HPDE6-E6E7 (cell line): ENCODE measurements around the gene FBLN7.
A peak's percentile ranks its signal among the peaks of the same experiment; 100 is the strongest.
"Not testable (repeated sequence)": the region's sequence is repeated elsewhere in the genome, so short reads cannot be mapped to it uniquely, and the experiment has no call there.

ENCODE experiments used
- DNase-seq: peaks from one replicate; pipeline ENCODE4 v3.0.0; 2011; ENCODE audit warnings: missing footprints; ENCODE audit errors: extremely low spot score

FBLN7 gene

GRCh38 chr2:112184121-112184520 is 45.9 kb downstream of the FBLN7 start:
- no peak for DNase-seq

GRCh38 chr2:112185131-112185530 is 46.9 kb downstream of the FBLN7 start:
- DNase-seq, result no peak

GRCh38 chr2:112187046-112187715 is 49.0 kb downstream of the FBLN7 start:
- no peak for DNase-seq

GRCh38 chr2:112187805-112188596 is 49.8 kb downstream of the FBLN7 start:
- peak; percentile 63 for DNase-seq

GRCh38 chr2:112189001-112189556 is 50.9 kb downstream of the FBLN7 start:
- no peak for DNase-seq

- no peak for DNase-seq
These were observed 55.8 kb downstream of the FBLN7 start for GRCh38 chr2:112194028-112194427.

DNA sequence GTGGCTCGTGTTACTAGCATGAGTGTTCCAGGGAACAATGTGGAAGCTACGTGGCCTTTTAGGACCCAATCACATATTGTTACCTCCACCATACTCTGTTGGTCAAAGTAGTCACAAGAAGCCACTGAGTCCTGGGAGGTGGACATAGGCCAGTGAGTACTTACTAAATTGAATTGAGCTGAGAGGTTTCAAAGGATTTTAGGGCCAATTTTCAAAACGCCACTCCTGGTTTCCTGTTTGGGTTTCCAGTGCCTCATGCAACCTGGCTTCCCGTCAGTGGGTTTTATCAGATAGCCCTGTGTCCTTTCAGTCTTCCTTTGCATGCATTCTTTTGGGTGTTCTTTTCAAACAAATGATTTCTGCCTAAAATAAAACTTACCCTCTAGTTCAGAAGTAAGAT is 56.3 kb downstream of the FBLN7 start:
- no peak for DNase-seq

GRCh38 chr2:112195167-112195766 is 57.1 kb downstream of the FBLN7 start:
- DNase-seq, result no peak

DNA sequence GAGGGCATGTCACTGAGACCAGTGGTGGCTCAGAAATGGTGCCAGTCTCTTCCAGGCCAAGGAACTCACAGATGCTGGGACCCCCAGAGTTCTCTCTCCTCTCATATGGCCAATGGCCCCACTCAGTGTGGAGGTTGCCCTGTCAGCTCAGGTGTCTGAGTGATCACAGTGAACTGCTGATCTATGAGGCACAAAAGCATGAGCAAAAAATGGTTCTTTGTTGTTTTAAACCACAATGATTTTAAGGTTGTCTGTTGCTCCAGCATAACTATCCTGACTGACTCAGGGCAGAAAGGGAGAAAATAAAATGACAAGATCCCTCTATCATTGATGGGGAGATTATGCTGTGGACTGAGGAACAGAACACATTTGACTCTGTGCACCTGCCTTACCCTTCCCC is 57.8 kb downstream of the FBLN7 start:
- no peak for DNase-seq

- DNase-seq, result no peak
These were observed 59.7 kb downstream of the FBLN7 start for GRCh38 chr2:112197868-112198267.

GRCh38 chr2:112198780-112199179 is 60.6 kb downstream of the FBLN7 start:
- no peak for DNase-seq

DNA sequence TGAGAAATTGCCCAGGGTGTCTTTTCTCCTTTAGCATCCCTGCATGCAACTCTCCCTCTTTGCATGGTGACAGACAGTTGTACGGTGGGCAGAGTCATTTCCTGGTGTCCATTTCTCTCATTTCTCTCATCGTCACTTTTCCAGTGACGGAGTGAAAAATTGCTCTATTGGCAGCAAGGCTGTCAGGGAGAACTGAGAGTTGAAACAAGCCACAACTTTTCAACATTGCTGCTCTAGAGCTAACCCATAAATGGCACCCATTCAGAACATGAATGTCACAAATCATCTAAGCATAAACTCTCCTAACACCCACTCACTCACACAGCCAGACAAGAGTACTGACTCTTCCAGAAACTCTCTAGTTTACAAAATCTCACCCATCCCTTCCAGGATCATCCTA is 61.0 kb downstream of the FBLN7 start:
- no peak for DNase-seq

DNA sequence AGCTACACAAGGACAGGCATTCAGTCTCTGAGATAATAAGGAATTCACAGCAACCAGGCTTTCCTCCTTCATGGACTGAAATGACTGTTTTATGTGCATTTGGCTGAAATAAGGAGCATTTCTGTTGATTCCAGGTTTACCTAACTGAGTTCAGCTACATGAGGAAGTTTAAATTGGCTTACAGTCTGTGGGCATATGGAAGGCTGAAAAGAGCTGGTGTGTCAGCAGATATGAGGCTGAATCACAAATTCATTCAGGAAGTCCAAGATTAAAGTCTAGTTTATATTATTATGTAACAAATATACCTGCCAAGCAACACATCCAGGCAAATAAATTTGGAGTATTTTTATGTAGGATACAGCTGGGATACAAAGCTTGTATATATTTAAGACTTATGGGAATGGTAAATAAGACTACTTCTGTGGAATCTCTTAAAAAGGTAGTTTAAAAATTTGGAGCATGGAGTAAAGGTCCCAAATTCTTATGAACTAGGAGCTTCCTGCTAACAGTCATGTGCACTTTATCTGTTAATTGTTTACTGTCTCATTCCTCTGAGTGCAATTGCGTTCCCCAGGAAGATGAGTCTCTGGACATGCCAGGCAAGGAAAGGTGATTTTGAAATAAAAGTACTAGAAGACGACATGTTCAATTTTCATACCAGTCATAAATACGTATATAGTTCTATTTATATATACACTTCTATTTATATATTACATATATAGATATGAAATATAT is 63.7 kb downstream of the FBLN7 start:
- DNase-seq, result no peak

GRCh38 chr2:112204411-112204810 is 66.2 kb downstream of the FBLN7 start:
- no peak for DNase-seq

DNA sequence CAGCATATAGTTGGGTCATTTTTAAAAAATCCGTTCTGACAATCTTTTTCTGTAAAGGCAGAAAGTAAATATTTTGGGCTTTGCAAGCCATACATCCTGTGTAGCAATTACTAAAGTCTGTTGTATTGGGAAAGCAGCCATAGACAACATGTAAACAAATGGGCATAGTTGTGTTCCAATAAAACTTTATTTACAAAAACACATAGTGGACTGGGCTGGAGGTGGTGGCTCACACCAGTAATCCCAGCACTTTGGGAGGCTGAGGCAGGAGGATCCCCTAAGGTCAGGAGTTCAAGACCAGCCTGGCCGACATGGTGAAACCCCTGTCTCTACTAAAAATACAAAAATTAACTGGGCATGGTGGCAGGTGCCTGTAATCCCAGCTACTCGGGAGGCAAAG is 69.7 kb downstream of the FBLN7 start:
- DNase-seq, result not testable (repeated sequence)

GRCh38 chr2:112216167-112216566 is 78.0 kb downstream of the FBLN7 start:
- no peak for DNase-seq

DNA sequence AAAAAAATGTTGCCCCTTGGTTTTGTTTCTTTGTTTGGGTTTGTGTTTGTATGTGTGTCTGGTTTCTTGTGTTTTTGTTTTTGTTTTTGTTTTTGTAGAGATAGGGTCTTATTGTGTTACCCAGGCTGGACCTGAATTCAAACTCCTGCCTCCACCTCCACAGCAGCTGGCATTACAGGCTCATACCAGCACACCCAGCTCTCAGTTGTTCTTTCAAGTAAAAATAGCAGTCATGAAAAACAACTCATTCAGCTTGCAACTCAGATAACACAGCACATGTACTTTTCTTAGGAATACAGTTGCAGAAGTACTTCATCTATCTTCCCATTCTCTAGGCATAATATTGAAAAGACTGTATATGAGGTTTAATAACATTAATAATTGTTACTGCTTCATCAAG is 79.7 kb downstream of the FBLN7 start:
- DNase-seq, result no peak

DNA sequence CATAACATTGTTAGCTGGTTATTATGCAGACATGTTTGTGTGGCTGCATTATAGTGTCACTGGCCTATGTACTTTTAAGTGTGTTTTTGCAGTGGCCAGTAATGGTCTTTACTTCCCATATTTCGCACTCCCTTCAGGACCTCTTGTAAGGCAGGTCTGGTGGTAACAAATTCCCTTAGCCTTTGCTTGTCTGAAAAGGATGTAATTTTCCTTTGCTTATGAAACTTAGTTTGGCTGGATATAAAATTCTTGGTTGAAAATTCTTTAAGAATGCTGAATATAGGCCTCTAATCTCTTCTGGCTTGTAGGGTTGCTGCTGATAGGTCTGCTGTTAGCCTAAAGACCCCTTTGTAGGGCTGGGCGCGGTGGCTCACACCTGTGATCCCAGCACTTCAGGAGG is 82.0 kb downstream of the FBLN7 start:
- DNase-seq, result no peak

DNA sequence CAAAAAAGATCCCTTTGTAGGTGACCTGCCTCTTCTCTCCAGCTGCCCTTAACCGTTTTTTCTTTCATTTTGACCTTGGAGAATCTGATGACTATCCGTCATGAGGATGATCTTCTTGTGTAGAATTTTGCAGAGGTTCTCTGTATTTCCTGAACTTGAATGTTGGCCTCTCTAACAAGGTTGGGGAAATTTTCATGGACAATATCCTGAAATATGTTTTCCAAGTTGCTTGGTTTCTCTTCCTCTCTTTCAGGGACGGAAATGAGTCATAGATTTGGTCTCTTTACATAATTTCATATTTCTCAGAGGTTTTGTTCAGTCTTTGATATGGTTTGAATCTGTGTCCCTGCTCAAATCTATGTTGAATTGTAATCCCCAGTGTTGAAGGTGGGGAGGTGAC is 82.6 kb downstream of the FBLN7 start:
- no peak for DNase-seq

DNA sequence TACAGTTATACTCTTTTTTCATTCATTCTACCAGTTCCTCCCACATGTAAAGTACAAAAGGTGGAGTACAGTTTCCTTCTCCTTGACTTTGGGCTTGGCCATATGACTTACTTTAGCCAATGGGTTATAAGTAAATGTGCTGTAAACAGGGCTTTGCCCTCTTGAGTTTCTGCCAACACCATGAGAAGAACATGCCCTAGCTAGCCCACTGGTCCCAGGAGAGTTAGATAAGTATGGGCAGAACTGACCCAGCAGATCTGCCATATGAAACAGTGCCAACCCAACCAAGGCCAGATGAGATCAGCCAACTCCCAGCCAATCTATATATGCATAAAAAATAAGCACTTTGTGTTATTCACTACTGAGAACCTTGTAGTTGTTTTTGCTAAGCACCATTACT is 91.2 kb downstream of the FBLN7 start:
- DNase-seq, result peak; percentile 82

DNA sequence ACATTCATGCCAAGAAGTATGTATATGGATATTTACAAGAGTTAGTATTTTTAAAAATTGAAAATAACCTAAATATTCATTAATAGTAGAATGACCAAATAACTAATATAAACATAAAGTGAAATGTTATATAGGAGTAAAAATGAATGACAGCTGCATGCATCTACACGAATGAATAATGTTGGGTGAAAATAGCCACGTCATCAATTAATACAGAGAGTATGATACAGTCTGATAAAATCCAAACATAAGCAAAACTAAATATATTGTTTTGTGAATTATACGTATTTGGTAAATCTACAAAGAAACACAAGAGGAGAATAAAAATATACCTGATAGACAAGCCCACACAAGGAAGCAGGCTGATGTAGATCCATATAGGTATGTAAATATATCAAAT is 92.2 kb downstream of the FBLN7 start:
- DNase-seq, result no peak
